HL-60/S4 treated with retinoic acid at 250 ng/mL for 4 days and 3 days (cell line): ENCODE results near the gene EIF4A3.
"Not testable (repeated sequence)": the region's sequence is repeated elsewhere in the genome, so short reads cannot be mapped to it uniquely, and the experiment has no call there.

Source experiments
- in situ Hi-C: fragments of 300-500 bp; cut with MboI; formaldehyde crosslinking; loops from 2 replicates; pipeline ENCODE4 v1.7.0; 2022; ENCODE audit warnings: low sequenced_read_pairs

EIF4A3 gene

DNA sequence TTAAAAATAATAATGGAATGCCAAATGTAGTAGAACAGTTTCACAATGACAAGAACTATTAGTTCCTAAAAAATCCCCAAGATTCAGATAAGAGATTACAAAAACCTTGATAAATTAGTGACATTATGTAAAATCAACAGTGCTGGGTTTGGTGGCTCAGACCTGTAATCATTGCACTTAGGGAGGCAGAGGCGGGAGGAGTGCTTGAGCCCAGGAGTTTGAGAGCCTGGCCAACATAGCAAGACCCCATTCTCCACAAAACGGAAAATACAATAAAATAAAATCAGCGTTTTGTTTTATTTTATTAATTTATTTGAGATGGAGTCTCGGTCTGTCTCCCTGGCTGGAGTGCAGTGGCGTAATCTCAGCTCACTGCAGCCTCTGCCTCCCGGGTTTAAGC is 27.0 kb upstream of the EIF4A3 start:
- in situ Hi-C loops: no loop called here

DNA sequence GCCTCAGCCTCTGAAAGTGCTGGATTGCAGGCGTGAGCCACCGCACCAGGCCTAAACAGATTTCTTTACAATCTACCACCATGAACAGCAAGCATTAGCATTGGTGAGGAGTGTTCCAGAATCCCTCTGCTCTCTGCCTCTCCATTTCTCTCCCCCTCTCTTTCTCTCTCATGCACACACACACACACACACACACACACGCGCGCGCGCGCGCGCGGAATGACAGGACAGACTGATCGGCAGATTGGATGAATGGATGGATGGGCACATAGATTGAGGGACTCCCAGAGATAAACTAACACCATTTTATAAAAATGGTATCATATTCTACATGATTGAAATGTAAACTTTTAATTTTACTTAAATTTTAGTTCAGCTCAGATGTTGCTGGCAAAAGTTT is 26.2 kb upstream of the EIF4A3 start:
- in situ Hi-C loops: no loop called here

DNA sequence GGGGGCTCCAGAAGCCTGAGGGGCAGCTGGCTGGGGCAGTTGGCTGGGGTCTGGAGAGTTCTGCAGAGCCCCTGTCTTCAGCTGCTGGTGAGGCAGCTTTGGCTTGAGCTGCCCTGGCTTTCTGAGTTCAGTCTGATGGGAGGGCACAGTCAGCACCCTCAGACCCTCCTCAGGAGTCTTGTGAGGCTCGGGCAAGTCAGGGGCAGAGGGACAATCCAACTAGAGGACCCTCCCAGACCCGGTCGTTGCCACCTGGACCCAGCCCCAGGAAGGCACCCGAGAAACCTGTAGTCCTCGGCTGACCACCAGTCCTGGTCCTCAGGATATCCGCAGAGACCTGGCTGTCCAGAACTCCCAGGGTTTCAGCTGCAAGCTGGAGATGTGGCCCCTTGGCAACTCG is 24.8 kb upstream of the EIF4A3 start:
- in situ Hi-C loops: no loop called here

DNA sequence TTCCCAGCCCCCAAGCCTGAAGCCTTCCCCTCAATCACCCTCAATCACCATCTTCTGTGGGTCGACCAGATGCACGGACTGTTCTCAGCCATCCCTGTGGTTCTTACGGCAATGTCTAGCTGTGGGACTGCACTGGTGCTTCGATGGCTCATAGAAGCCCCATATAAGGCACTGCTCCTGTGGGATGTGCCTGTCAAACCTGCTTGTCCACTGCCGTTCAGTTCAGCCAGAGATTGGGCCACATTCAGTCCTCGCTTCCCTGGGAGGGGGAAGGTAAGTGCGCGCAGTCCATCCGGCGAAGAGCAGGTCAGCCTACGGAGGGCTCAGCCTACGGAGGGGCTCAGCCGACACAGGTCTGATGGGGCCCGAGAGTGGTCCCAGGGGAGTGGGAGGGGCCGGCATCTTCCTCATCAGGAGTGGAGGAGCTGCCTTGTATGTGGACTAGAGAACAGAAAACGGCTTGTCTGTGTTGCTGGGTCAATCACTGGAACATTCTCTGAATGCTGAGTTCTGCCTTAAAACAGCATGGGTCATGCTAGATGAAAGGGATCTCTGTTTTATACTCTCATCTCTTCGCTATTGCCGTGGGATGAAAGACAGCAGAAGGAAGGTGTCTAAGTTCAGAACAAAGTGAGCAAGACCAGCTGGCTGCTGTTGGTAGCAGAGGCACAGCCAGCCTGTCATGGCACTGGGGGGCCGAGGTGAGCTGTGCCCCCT is 23.0 kb upstream of the EIF4A3 start, which contains the start of gene CARD14:
Gene CARD14, plus strand, starts transcription at position 247 of the 717 bp plus-strand sequence. CDS start 11,409 bp downstream, outside the sequence.
- in situ Hi-C loops: no loop called here

DNA sequence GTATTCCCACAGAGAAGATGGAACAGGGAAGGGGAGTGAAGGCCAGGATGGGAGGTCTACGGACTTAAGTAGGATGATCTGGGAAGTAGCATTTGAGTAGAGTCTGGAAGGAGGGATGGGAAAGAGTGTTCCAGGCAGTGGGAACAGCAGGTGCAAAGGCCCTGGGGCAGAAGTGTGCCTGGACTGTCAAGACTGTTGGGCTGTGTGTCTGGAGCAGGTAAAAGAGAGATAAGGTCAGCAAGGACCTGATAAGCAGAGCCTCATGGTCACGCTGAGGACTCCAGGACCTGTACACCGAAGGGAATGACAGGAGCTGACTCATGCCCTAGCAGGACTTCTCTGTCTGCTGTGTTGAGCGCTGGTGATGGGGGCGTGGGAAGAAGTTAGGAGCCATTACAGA is 22.2 kb upstream of the EIF4A3 start:
- in situ Hi-C loops: no loop called here

DNA sequence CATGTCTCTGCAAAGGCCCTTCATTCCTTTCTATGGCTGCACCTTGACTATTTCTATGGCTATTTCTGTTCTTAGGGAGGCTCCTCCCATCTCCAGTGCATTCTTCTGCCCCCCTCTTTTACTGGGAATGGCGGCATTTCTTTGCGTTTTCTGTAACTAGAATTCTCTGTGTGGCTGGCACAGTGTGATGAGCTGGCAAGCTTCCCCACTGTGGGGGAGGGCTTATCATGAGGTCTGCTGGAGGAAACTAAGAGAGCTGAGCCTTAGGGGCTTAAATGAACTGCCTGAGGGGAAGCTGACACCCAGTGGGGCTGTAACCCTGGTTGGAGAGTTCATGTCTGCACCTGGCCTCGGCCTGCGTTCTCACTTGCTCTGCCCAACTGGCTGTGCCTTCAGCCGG is 21.4 kb upstream of the EIF4A3 start:
- in situ Hi-C loops: no loop called here

DNA sequence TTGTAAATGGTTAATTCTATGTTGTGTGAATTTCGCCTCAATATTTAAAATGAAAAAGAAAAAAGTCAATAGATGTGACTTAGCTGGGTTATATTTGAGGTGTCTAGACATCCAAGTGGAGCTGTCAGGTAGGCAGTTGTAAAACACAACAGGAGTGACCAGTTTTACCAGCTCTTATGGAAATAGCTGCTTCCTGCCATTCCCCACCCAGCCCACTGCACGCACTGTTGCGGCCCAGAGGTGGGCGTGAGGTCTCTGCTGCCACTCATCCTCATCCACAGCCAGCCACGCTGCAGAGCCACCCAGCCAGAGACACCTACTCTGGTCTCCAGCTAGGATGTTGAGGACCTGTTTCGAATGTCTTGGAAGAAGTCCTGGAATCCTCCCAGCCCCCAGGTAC is 19.5 kb upstream of the EIF4A3 start:
- in situ Hi-C loops: no loop called here

DNA sequence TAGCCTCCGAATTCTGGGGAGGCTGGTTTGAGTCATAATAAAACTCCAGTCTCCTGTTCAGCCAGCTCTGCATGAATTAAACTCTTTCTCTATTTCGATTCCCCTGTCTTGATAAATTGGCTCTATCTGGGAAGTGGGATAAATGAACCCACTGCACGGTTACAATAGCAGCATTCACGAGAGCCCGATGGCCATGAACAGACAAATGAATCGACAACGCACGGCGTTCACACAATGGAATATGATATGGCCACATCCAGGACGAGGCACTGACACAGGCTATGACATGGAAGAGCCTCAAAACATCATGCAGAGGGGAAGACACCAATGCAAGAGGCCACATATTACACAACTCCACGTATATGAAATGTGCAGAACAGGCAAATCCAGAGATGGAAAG is 17.3 kb upstream of the EIF4A3 start:
- in situ Hi-C loops: no loop called here

DNA sequence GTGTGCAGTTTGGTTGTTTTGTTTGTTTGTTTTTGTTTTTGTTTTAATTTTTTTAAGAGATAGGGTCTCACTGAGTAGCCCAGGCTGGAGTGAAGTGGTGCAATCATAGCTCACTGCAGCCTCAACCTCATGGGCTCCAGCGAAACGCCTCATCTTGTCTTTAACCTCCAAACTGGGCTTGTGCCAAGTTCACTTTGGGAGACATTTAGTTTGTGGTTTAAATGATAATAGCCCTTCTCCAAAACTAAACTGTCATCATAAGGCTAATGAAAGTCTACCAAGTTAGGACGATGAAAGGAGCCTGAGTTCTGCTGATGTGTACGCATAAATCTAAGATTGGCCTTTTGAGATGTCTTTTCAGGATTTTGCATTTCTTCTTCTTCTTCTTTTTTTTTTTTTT is 16.4 kb upstream of the EIF4A3 start:
- in situ Hi-C loops: no loop called here

DNA sequence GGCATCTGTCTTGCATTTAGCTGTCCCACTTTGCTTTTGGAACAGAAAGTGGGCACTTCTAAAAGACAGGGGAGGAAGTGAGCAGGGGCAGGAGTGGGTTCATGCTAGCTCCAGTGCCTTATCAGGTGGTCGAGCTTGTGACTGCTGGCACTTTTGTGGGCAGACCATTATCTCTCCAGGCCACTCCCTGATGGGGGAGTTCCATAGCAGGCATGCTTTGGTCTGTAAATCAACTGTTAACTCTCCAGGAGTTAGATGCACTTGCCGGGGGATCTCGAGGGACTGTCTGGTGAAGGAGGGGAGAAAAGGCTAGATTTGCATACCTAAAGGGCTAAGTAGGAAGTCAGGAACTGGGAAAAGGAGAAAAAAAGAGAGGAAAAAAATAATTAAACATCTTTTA is 13.6 kb upstream of the EIF4A3 start:
- in situ Hi-C loops: no loop called here

DNA sequence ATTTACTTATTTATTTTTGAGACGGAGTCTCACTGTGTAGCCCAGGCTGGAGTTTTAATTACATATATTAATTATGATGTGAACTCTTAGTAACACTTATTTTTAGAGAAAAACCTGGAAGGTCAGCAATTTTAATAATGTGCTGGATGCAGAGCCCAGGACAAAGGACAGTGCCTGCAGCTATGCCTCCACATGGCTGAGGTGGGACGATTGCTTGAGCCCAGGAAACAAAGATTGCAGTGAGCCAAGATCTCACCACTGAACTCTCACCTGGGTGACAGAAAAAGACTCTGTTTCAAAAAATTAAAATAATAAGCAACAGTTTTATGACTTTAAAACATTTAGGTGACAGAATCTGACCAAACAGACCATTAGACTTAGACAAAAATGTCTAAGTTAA is 11.9 kb upstream of the EIF4A3 start:
- in situ Hi-C loops: no loop called here

DNA sequence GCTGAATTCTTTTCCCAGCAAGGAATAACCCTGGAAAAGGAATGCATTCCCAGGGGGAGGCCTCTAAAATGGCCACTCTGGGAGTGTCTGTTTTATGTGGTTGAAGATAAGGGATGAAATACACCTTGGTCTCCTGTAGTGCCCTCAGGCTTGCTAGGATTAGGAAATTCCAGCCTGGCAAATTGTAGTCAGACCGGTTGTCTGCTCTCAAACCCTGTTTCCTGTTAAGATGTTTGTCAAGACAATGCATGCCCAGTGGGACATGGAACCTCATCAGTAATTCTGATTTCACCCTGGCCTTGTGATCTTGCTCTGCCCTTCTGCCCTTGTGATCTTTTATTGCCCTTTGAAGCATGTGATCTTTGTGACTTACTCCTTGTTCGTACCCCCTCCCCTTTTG is 8.7 kb upstream of the EIF4A3 start:
- in situ Hi-C loops: not testable (repeated sequence)

DNA sequence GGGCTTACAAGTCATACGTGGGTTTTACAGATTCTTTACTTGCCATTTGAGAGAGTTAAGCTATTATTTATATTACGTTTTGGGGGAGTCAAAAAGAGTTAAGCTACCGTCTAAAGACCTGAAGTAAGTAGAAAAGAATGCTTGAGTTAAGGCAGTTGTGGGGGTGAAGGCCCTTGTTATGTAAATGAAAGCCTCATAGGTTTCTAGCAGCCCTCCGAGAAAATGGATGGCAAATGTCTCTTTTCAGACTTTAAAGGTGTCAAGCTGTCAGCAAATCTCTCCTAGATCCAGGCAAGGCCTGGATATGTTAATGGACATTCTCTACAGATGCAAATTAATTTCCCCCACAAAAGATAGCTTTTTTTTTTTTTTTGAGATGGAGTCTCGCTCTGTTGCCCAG is 7.2 kb upstream of the EIF4A3 start:
- in situ Hi-C loops: no loop called here

DNA sequence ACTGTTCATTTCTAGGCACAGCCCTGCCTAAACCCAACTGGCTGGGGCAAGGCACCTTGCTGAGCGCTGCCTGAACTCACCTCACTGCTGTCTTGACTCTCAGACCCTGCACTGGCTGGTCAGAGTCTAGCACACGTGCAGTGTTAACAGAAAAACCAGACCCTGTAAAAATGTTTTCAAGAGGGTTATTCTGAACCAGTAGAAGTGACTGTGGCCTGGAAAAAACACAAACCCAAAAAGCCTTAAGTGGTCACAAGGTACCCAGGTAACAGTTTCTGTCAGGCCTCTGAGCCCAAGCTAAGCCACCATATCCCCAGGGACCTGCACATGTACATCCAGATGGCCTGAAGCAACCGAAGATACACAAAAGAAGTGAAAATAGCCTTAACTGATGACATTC is 6.1 kb upstream of the EIF4A3 start:
- in situ Hi-C loops: no loop called here

DNA sequence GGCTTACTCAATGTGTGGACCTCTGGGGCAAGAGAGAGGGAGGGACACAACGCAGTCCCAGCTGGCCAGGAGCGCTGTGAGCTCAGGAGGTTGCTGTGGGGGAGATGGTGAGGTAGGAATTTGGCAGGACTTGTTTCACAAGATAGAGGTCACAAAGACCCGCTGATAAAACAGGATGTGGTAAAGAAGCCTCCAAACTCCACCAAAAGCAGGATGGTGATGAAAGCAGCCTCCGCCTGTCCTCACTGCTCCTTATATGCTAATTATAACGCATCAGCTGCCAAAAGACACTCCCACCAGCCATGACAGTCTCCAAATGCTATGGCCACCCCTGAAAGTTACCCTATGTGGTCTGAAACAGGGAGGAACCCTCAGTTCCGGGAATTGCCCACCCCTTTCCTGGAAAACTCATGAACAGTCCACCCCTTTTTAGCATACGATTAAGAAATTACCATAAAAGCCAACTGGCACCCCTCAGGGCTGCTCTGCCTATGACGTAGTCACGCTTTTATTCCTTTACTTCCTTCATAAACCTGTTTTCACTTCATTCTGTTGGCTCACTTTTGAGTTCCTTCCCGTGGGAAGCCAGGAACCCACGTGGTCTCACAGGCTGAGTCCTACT is 5.3 kb upstream of the EIF4A3 start:
- in situ Hi-C loops: no loop called here

DNA sequence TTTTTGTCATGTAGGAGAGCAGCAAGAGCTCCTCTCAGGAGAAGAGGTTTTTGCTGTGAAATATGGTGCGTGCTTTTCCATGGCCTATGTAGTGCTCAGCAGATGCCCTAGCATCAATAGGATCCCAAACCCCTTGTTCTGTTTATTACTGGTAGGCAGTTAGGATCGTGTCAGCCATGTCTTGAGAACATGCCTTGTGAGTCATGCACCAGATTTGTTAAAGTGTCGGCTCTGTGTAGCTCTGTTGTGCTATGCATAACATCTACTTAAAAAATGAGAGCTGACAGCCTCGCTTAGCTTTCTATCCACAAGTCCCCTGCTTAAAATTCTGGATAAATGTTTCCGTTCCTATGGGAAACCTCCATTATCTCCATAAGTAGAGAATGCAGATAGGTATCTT is 4.4 kb upstream of the EIF4A3 start:
- in situ Hi-C loops: no loop called here

DNA sequence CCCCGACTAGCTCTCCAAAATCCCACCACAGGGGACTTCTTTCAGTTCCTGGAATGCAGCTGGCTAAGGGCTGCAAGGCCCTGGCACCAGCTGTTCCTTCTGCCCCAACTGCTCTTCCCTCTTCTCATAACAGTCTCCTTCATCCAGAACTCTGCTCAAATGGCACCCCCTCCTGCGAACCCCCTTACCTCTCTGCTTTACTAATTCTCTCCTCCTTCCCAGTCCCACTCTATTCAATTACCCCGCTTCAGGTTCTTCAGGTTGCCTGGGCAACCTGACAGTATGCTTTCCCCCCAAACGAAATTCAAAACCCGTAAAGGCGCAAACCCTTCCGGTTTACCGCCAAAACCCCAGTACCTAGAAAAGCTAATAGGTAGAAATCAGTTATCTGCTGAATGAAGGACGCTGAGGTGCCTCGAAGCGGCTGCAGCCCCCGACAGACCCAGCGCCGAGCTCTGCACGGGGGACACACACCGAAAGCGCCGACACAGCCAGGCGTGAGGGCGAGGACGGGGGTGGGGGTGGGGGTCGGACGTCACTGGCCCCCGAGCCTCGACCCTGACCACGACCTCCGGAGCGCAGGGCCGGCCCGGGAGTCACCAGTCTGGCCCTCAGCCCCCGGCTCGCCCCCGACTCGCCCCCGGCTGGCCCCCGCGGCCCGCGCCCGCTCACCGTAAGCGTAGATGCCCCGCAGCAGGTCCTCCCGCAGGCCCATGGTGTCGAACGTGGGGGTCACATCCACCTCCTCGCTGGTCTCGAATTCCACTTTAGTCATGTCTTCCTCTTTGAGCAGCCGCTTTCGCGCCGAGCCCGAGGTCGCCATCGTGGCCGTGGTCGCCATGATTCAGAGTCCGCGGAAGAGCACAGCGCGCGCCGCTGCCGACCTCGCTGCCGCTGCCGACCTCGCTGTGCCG is 550 bp downstream of the EIF4A3 start:
- in situ Hi-C loops: no loop called here

DNA sequence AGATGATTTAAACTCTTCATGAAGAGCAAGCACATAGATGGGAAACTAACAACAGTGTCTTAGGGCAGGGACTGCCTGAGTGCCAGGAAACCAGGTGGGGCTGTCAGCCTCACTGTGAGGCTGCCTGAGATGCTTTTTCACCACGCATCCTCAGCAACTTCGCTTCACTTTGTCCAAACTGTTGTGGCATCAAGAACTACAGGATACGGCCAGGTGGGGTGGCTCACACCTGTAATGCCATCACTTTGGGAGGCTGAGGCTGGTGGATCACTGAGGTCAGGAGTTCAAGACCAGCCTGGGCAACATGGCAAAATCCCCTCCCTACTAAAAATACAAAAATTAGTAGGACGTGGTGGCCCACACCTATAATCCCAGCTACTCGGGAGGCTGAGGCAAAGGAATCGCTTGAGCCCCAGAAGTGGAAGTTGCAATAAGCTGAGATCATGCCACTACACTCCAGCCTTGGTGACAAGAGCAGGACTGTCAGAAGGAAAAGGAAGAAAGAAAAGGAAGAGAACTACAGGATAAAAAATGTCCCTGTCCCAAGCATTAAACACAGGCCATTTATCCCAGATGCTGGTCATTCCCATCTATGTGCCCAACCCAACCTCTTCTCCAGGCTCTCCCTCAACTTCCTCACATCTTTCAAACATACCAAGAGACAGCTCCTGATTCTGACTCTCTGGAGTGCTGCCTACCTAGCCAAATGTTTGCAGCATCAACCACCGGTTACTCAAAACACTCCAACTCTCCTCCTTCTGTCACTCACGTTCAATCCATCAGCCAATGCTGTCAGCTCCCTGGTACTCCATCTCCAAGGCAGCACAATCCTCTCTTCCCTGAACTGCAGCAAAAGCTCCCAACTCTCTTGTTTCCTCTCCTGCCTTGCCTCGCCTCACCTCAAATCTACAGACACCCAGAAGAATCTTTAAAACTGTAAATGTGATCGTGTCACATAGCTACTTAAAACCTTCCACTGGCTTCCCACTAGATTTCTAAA is 1.6 kb downstream of the EIF4A3 start:
- in situ Hi-C loops: no loop called here

DNA sequence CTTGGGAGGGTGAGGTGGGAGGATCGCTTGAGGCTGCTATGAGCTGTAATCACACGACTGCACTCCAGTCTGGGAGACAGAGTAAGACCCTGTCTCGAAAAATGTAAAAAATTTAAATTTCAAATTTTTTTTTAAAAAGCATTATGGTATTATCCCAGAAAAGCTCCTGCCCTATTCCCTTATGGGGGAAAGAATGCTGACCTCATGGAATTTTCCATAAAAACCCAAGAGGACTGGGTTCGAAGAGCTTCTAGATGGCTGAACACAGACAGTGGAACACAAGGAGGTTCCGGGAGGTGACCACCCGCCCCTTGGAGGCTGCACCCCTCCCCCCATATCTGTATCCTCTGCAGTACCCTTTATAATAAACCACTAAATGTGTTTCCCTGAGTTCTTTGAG is 4.0 kb downstream of the EIF4A3 start:
- in situ Hi-C loops: no loop called here

DNA sequence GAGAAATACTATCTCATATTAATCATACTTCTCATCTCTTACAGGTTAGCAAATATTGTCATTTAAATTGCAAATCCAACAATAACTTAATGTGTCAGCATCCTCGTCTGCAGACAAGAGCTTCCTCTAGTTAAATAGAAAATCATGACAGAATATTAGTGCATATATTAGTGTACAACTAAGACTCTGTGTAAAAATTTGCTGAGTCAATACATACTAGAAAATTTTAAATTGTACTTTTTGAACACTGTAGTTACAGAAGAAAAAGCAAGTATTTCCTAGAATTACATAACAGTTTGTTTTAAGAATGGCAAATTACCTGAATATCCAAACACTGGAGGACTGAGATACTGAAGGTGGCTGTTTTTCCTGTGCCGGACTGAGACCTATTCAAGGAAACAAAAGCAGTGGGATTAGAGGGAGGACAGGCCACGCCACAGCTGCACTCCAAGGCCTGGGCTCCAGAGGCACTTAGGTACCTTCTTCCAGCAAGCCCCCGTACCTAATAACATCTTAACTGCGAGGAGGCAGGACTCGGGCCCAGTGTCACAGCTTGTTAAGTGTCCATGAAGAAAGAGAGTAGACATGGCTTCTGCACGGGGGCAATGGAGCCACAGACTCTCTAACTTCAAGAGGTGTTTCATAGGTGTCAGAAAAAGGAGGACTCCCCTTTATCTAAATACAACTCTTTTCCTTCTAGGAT is 5.3 kb downstream of the EIF4A3 start:
- in situ Hi-C loops: no loop called here
